NCI-H1105 treated with DMSO at 0.1 percent for 48 hours (cell line): Measurements from ENCODE around the gene SPACA4.
A peak's percentile ranks its signal among the peaks of the same experiment; 100 is the strongest.

Experiments used
- DNase-seq: peaks from one replicate; lab custom pipeline; 2025; lab: John Stamatoyannopoulos, UW

Gene SPACA4

GRCh38 chr19:48651683-48652048 lies 45.1 kb downstream of the SPACA4 start:
- DNase-seq, result no peak

- peak; percentile 30 for DNase-seq
Measured at GRCh38 chr19:48654299-48655059, 47.9 kb downstream of the SPACA4 start.

DNA sequence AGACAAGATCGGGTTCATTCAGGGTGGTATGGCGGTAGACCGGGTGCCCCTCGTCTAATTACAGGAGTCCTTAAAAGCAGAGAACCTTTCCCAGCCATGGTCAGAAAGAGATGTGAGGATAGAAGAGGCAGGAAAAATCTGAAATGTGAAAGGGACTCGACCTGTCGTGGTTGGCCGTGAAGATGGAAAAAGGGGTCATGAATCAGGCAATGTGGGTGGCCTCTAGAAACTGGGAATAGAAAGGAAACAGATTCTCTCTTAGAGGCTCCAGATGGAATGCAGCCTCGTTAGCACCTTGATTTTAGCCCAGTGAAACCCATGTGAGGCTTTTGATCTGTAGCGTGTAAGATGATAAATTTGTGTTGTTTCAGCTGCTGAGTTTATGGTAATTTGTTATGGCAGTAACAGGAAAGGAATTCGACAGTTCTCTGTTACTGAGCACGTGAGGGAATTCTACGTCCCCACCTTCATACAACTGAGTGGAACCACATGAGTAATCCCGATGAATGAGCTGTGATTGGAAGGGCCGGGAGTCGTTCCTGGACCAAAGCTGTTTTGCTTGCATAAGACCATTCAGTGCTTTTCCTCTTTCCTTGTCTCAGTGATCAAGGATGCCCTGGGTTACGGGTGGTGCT lies 50.4 kb downstream of the SPACA4 start:
- no peak for DNase-seq
